VCaP (cell line): ENCODE results near the gene MRPL32.

Experiments
- H3K27ac ChIP-seq: fragments of 450-650 bp; 2 replicates; pipeline ENCODE4 v1.5.1; 2017
- CTCF ChIP-seq: fragments of 450-650 bp; conservative IDR thresholded peaks from 2 replicates; pipeline ENCODE4 v1.5.1; 2017; ENCODE audit warnings: mild to moderate bottlenecking, moderate library complexity

Gene MRPL32

GRCh38 chr7:42902331-42902730 lies 29.8 kb upstream of the MRPL32 start:
- TF ChIP-seq CTCF = no peak

GRCh38 chr7:42906181-42906580 lies 26.0 kb upstream of the MRPL32 start:
- no peak overlapping the region for H3K27ac ChIP-seq
- TF ChIP-seq CTCF = no peak

More at GRCh38 chr7:42902331-42902730, 29.8 kb upstream of the MRPL32 start:
- H3K27ac ChIP-seq = no peak overlapping the region

GRCh38 chr7:42907316-42907715 lies 24.9 kb upstream of the MRPL32 start:
- H3K27ac ChIP-seq = no peak overlapping the region
- no peak for TF ChIP-seq CTCF

GRCh38 chr7:42910306-42910705 lies 21.9 kb upstream of the MRPL32 start:
- H3K27ac ChIP-seq = no peak overlapping the region
- TF ChIP-seq CTCF = no peak

GRCh38 chr7:42911454-42912447 lies 20.4 kb upstream of the MRPL32 start, which contains the start of gene C7orf25:
TSS of gene C7orf25 (minus strand) at chr7:42912070. CDS start at chr7:42910900, 1,170 bp downstream.
- no peak; the same call in 1 of the 2 replicates for TF ChIP-seq CTCF

GRCh38 chr7:42913591-42913990 lies 18.6 kb upstream of the MRPL32 start:
- TF ChIP-seq CTCF = no peak
- no peak overlapping the region for H3K27ac ChIP-seq

More at GRCh38 chr7:42911454-42912447, 20.4 kb upstream of the MRPL32 start, which contains the start of gene C7orf25:
- peak within 1 kb of the TSS; percentile 88 for H3K27ac ChIP-seq

- TF ChIP-seq CTCF = no peak
- no peak overlapping the region for H3K27ac ChIP-seq
Measured at GRCh38 chr7:42914009-42914408, 18.2 kb upstream of the MRPL32 start.
